Natural killer cell (primary cell): ENCODE measurements around the gene LRRTM3. TPM values are rescaled to one million over a fixed set of nuclear protein-coding genes. Genes with fewer than 3 reads are reported as not detected.

ENCODE experiments used
- ATAC-seq, 3 donors: fragments of 150-1000 bp in 2 of 3; fragments of 200-7000 bp in 1 of 3; cut with Tn5 transposase; 1 replicate in 1 of 3; 2 replicates in 2 of 3; pipeline ENCODE4 v1.10.0; 2021; ENCODE audit warnings: mild to moderate bottlenecking in 2 of 3, moderate library complexity in 2 of 3
- DNase-seq, 2 donors: peaks; one replicate each; pipeline versions ENCODE4 v3.0.0 to v3.0.0-alpha.2; 2013 to 2021; ENCODE audit warnings: mixed read lengths in 1 of 2
- H3K27ac ChIP-seq: one replicate; pipeline ENCODE4 v1.5.1; 2013; ENCODE audit warnings: mild to moderate bottlenecking, low read length
- H3K27me3 ChIP-seq: one replicate; pipeline ENCODE4 v1.6.1; 2013; ENCODE audit warnings: low read length; ENCODE audit not compliant: control insufficient read depth, insufficient read depth
- H3K36me3 ChIP-seq: one replicate; pipeline ENCODE4 v1.6.1; 2013; ENCODE audit warnings: low read length; ENCODE audit not compliant: control insufficient read depth, insufficient read depth
- H3K4me1 ChIP-seq: one replicate; pipeline ENCODE4 v1.6.1; 2013; ENCODE audit warnings: low read length; ENCODE audit not compliant: control insufficient read depth, insufficient read depth
- H3K4me3 ChIP-seq: one replicate; pipeline ENCODE4 v1.5.1; 2013; ENCODE audit warnings: low read length
- H3K9me3 ChIP-seq: one replicate; pipeline ENCODE4 v1.6.1; 2013; ENCODE audit warnings: low read length; ENCODE audit not compliant: control insufficient read depth, insufficient read depth
- H3K27ac Mint-ChIP-seq, 2 donors: one replicate each; pipeline ENCODE4 v1.8.0; 2022; ENCODE audit warnings: mild to moderate bottlenecking in 2 of 2, mixed read lengths in 2 of 2, moderate library complexity in 1 of 2
- H3K27me3 Mint-ChIP-seq, 2 donors: one replicate each; pipeline ENCODE4 v1.8.0; 2022; ENCODE audit warnings: low read depth in 2 of 2, mixed read lengths in 2 of 2
- H3K36me3 Mint-ChIP-seq: one replicate; pipeline ENCODE4 v1.8.0; 2022; ENCODE audit warnings: mixed read lengths
- H3K4me1 Mint-ChIP-seq, 2 donors: one replicate each; pipeline ENCODE4 v1.8.0; 2022; ENCODE audit warnings: mixed read lengths in 2 of 2
- H3K4me3 Mint-ChIP-seq: one replicate; pipeline ENCODE4 v1.8.0; 2022; ENCODE audit warnings: mild to moderate bottlenecking, moderate library complexity, mixed read lengths
- H3K9me3 Mint-ChIP-seq, 2 donors: one replicate each; pipeline ENCODE4 v1.8.0; 2022; ENCODE audit warnings: mixed read lengths in 2 of 2
- CTCF ChIP-seq: fragments of 200-600 bp; IDR thresholded peaks from one replicate; pipeline ENCODE4 v1.8.0; 2022; ENCODE audit warnings: antibody characterized with exemption
- WGBS: methylation state at CpG from one replicate; pipeline ENCODE4 v1.1.7; 2013; ENCODE audit warnings: missing lambda C conversion rate; ENCODE audit not compliant: insufficient coverage; 5-methylcytosine and 5-hydroxymethylcytosine counted together
- intact Hi-C: fragments of 100-400 bp; cut with micrococcal nuclease; formaldehyde crosslinking; loops from one replicate; pipeline ENCODE4 v1.14.2; 2022
- total RNA-seq, 4 donors: library from RNA; stranded (reverse); fragments of 120-200 nt in 1 of 4; gene quantifications; one replicate each; pipeline versions ENCODE4 v1.2.3 to v1.2.4, GENCODE V29; 2013 to 2022

Gene LRRTM3
- total RNA-seq, 3 donors from 2014 or later (not counting 1 experiment from before 2014, with no cell fraction given), result not detected

DNA sequence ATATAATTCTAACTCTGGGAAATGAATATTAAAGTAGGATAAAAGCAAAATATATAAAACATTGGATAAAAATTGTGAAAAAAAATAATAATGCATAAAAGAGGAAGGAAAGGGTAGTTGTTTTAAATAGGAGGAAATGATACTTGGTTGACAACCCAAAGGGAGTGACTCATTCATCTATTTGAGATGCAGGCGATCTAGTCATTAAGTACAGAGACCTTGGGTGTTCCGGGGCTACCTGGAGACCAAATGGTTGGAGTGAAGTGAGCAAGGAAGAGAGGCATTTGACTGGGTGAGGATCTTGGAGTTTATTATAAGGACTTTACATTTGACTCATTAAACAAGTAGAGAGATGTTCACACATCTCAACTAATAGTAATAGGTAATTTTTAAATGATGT lies 111.0 kb downstream of the LRRTM3 start:
- 71% methylated on average over 2 of the region's 2 CpGs for WGBS
- TF ChIP-seq CTCF, result no peak
- Mint-ChIP-seq H3K27ac (no peak overlapping the region), H3K4me3 (no peak overlapping the region), H3K27me3 (no peaks in the 10 kb centered on the region), H3K36me3 (no peaks in the 10 kb centered on the region), H3K4me1 (no peaks in the 10 kb centered on the region), H3K9me3 (peaks cover 8 to 12% of the 10 kb centered on the region in 2 donors)
- H3K9me3 ChIP-seq, result no peaks in the 10 kb centered on the region
- no peak for DNase-seq
- H3K36me3 ChIP-seq, result no peaks in the 10 kb centered on the region
- no peaks in the 10 kb centered on the region for H3K27me3 ChIP-seq
- ATAC-seq, result no peak
- no peak overlapping the region for H3K27ac ChIP-seq
- intact Hi-C loops, result no loop called here
- H3K4me3 ChIP-seq, result no peak overlapping the region
- no peaks in the 10 kb centered on the region for H3K4me1 ChIP-seq

DNA sequence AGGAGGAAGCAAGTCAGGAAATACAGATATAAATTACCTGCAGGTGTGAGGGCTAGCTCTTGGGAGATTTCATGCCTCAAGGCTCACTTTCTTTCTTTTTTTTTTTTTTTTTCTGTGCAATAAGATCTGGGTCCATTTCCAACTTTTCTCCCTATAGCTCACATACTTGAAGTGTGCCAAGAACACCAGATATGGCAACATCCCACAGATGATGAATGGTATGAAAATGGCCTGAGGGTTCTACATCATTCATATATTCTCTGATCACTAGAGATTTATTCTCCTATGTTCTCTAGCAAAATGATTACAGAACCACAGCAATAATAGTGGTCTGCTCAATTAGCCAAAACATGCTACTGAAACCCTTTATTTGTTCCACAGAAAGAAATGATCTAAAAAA lies 117.2 kb downstream of the LRRTM3 start:
- Histone ChIP-seq H3K27ac (no peak overlapping the region), H3K4me1 (no peaks in the 10 kb centered on the region), H3K9me3 (no peaks in the 10 kb centered on the region), H3K27me3 (no peaks in the 10 kb centered on the region), H3K4me3 (no peak overlapping the region), H3K36me3 (no peaks in the 10 kb centered on the region)
- Mint-ChIP-seq H3K27me3 (no peaks in the 10 kb centered on the region), H3K4me1 (no peaks in the 10 kb centered on the region), H3K36me3 (no peaks in the 10 kb centered on the region), H3K4me3 (no peak overlapping the region), H3K9me3 (peaks cover 2 to 10% of the 10 kb centered on the region in 2 donors), H3K27ac (no peak overlapping the region)
- ATAC-seq, result no peak
- TF ChIP-seq CTCF, result no peak
- intact Hi-C loops, result no loop called here
- DNase-seq, result no peak

DNA sequence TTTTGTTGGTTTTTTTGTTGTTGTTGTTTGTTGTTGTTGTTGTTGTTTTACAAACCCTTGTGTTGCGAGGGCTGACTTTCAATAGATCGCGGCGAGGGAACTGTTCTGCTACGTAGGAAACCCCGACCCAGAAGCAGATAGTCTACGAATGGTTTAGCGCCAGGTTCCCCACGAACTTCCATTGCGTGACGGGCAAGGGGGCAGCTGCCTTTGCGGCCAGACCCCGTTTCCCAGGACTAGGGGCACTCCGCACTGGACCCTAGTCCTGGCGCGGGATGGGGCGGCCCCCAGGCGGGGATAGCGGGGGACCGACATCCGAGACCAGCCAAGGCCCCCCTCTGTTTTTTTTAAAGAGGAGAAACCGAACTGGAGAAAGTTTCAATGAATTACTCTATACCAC lies 119.6 kb downstream of the LRRTM3 start:
- DNase-seq, result no peak
- H3K36me3 Mint-ChIP-seq, result no peaks in the 10 kb centered on the region

More for the DNA sequence above, 119.6 kb downstream of the LRRTM3 start:
- H3K27ac ChIP-seq, result no peak overlapping the region
- H3K4me1 ChIP-seq, result no peaks in the 10 kb centered on the region
- no peaks in the 10 kb centered on the region for H3K4me1 Mint-ChIP-seq
- no peak overlapping the region for H3K4me3 Mint-ChIP-seq
- no peak for ATAC-seq
- H3K27ac Mint-ChIP-seq, result no peak overlapping the region
- peaks cover 2 to 10% of the 10 kb centered on the region in 2 donors for H3K9me3 Mint-ChIP-seq
- intact Hi-C loops, result no loop called here
- 95% methylated on average over 22 of the region's 22 CpGs for WGBS
- H3K36me3 ChIP-seq, result no peaks in the 10 kb centered on the region
- H3K9me3 ChIP-seq, result no peaks in the 10 kb centered on the region
- H3K27me3 Mint-ChIP-seq, result no peaks in the 10 kb centered on the region
- no peak for TF ChIP-seq CTCF
- H3K4me3 ChIP-seq, result no peak overlapping the region
- H3K27me3 ChIP-seq, result no peaks in the 10 kb centered on the region
